GM12878 (cell line): ENCODE data around the gene CNTRL. TPM values are rescaled to one million over a fixed set of nuclear protein-coding genes. Genes with fewer than 3 reads are reported as not detected.

Experiments used
- ATAC-seq: fragments of 200-7000 bp; cut with Tn5 transposase; 3 replicates; pipeline ENCODE4 v1.9.1; 2020; ENCODE audit warnings: mild to moderate bottlenecking, moderate library complexity
- BruUV-seq: library from RNA; stranded (reverse); fragments of 400-500 nt; replicated peaks from 2 replicates; lab custom pipeline; 2021; lab: Mats Ljungman, UMichigan
- CTCF ChIA-PET: fragments of 300-600 bp; sonication (Branson Sonifier 250); formaldehyde crosslinking; extraction: SDS; loops from one replicate; lab custom pipeline; 2021; ENCODE audit warnings: inconsistent platforms; lab: Yijun Ruan, JAX
- POLR2A ChIA-PET: fragments of 350-600 bp; formaldehyde crosslinking; extraction: SDS; loops from one replicate; lab custom pipeline; 2021; ENCODE audit warnings: inconsistent platforms; lab: Charles Lee
- RAD21 ChIA-PET: fragments of 300-600 bp; sonication (Branson Sonifier 250); formaldehyde crosslinking; loops from one replicate; lab custom pipeline; 2023; ENCODE audit warnings: antibody characterized with exemption; ENCODE audit not compliant: unreplicated experiment; lab: Charles Lee
- SMC1A ChIA-PET: fragments of 300-600 bp; sonication (Branson Sonifier 250); formaldehyde crosslinking; loops from one replicate; lab custom pipeline; 2023; ENCODE audit not compliant: unreplicated experiment, uncharacterized antibody; lab: Charles Lee
- DNase-seq: peaks from one replicate; pipeline ENCODE4 v3.0.0-alpha.2; 2011; ENCODE audit warnings: low read depth, low spot score
- FAIRE-seq: peaks from 3 replicates; lab custom pipeline; 2011; peaks lifted over from hg19 to GRCh38; lab: Jason Lieb, UNC
- H2AFZ ChIP-seq: 2 replicates; pipeline ENCODE4 v1.6.0; 2011; ENCODE audit warnings: low read depth, low read length, control low read depth; ENCODE audit not compliant: control insufficient read depth
- H3K27ac ChIP-seq: 2 replicates; pipeline ENCODE4 v1.5.1; 2011; ENCODE audit warnings: control low read depth; ENCODE audit not compliant: control insufficient read depth, insufficient read depth
- H3K27me3 ChIP-seq, 2 experiments: replicated peaks in 1 of 2; 2 replicates each; pipeline versions ENCODE4 v1.6.0 to v1.6.1; 2011; ENCODE audit warnings: low read length in 1 of 2; ENCODE audit not compliant: control insufficient read depth in 2 of 2, insufficient read depth in 2 of 2
- H3K36me3 ChIP-seq, 2 experiments: 2 replicates each; pipeline ENCODE4 v1.5.1; 2011; ENCODE audit warnings: low read length in 1 of 2; ENCODE audit not compliant: control insufficient read depth in 2 of 2, insufficient read depth in 2 of 2
- H3K4me1 ChIP-seq: 2 replicates; pipeline ENCODE4 v1.6.1; 2011; ENCODE audit warnings: mild to moderate bottlenecking, low read length, moderate library complexity, mixed read lengths; ENCODE audit not compliant: control insufficient read depth, insufficient read depth
- H3K4me2 ChIP-seq: 2 replicates; pipeline ENCODE4 v1.6.0; 2011; ENCODE audit warnings: control low read depth; ENCODE audit not compliant: control insufficient read depth, insufficient read depth
- H3K4me3 ChIP-seq: fragments of 200-600 bp; sonication (generic); 2 replicates; pipeline ENCODE4 v1.5.1; 2016
- H3K79me2 ChIP-seq: 2 replicates; pipeline ENCODE4 v1.6.0; 2011; ENCODE audit warnings: low read length; ENCODE audit not compliant: control insufficient read depth, insufficient read depth
- H3K9ac ChIP-seq: 2 replicates; pipeline ENCODE4 v1.8.0; 2011; ENCODE audit warnings: low read length, control low read depth, mixed read lengths; ENCODE audit not compliant: control insufficient read depth, insufficient read depth
- H3K9me3 ChIP-seq: replicated peaks from 3 replicates; pipeline ENCODE4 v1.5.1; 2011; ENCODE audit warnings: mild to moderate bottlenecking, low read length; ENCODE audit not compliant: control insufficient read depth, insufficient read depth
- H4K20me1 ChIP-seq: 2 replicates; pipeline ENCODE4 v1.6.0; 2011; ENCODE audit not compliant: control insufficient read depth, insufficient read depth
- MTA3 ChIP-seq: IDR thresholded peaks from 2 replicates; pipeline ENCODE4 v1.6.1; 2012; ENCODE audit warnings: low read length, inconsistent platforms, borderline replicate concordance
- RAD21 ChIP-seq: IDR thresholded peaks from 2 replicates; pipeline ENCODE4 v1.6.1; 2011; ENCODE audit warnings: mild to moderate bottlenecking, low read depth, low read length, moderate library complexity; ENCODE audit not compliant: insufficient read depth
- WGBS: methylation state at CpG from one replicate; pipeline ENCODE4 v1.1.6; 2016; ENCODE audit warnings: low lambda C conversion rate; ENCODE audit not compliant: insufficient replicate concordance, insufficient coverage; ENCODE audit errors: missing lambda C conversion rate; 5-methylcytosine and 5-hydroxymethylcytosine counted together
- in situ Hi-C: fragments of 300-500 bp; cut with MboI; formaldehyde crosslinking; loops from 9 replicates; pipeline ENCODE4 v1.14.3; 2018; ENCODE audit warnings: mixed read lengths
- intact Hi-C: fragments of 100-400 bp; cut with micrococcal nuclease; formaldehyde crosslinking; loops from one replicate; pipeline ENCODE4 v1.14.2; 2022; ENCODE audit not compliant: unreplicated experiment
- polyA plus RNA-seq, 11 experiments: library from polyadenylated mRNA; depleted of rRNA in 4 of 11; unstranded in 6 of 11; stranded (reverse) in 5 of 11; fragments of >200 nt; fragmentation: Nextera tagmentation in 4 of 11; fragmentation: Illumina TruSeq in 1 of 11; extraction: Ambion mirVana in 4 of 11; extraction: Trizol in 1 of 11; gene quantifications; 1 replicate in 1 of 11; 2 replicates in 10 of 11; pipeline versions ENCODE4 v1.2.1 to v1.2.3, GENCODE V29; 2011 to 2016; ENCODE audit warnings: inconsistent platforms in 2 of 11, missing spikeins in 2 of 11, low read depth in 1 of 11
- total RNA-seq, 4 experiments: library from RNA; depleted of rRNA in 3 of 4; stranded (reverse); fragments of >200 nt in 3 of 4; fragmentation: Illumina TruSeq in 1 of 4; extraction: Trizol in 1 of 4; gene quantifications; 2 replicates each; pipeline versions ENCODE4 v1.2.1 to v1.2.3, GENCODE V29; 2013 to 2021
- TF ChIP-seq, protein P1 (sequence below), 3 experiments: IDR thresholded peaks in 2 of 3; conservative IDR thresholded peaks in 1 of 3; 2 replicates each; pipeline ENCODE4 v1.5.1; 2011; ENCODE audit warnings: low read depth in 3 of 3, low read length in 3 of 3, mild to moderate bottlenecking in 3 of 3, control low read depth in 2 of 3, moderate library complexity in 2 of 3, inconsistent platforms in 1 of 3, mixed read lengths in 1 of 3; ENCODE audit not compliant: control insufficient read depth in 2 of 3, insufficient read depth in 1 of 3; ENCODE audit errors: extremely low read depth in 1 of 3

Gene CNTRL
- total and polyA plus RNA-seq, 10 of the 15 experiments (the other 5 are each of a cell fraction or from before 2014, with no cell fraction given): 20.0 to 65.4 (median 38.8) TPM

- ChIA-PET POLR2A (no interaction called here), CTCF (interaction anchor here (0.6 to 4.4 kb wide), 6 partner anchors 9 to 97 kb away, joined by 3 to 32 read pairs (median 4); no protein-coding TSS in a partner anchor), RAD21 (no interaction called here), SMC1A (interaction anchor here (2.1 kb wide), 1 partner anchor 13 kb away, joined by 5 read pairs; no protein-coding TSS in a partner anchor)
- Histone ChIP-seq H3K9me3 (no peaks in the 10 kb centered on the region), H3K4me2 (no peak overlapping the region), H3K9ac (no peak overlapping the region), H4K20me1 (no peaks in the 10 kb centered on the region), H3K36me3 (no peaks in the 10 kb centered on the region), H3K27me3 (no peaks in the 10 kb centered on the region), H2AFZ (no peak overlapping the region), H3K4me3 (no peak overlapping the region), H3K79me2 (no peaks in the 10 kb centered on the region), H3K27ac (no peak overlapping the region), H3K4me1 (peaks cover 10% of the 10 kb centered on the region)
- intact Hi-C loops: no loop called here
- no TSS peak for BruUV-seq
- 77% methylated on average over 12 of the region's 12 CpGs for WGBS
- no peak for DNase-seq
- no peak for FAIRE-seq
- in situ Hi-C loops: no loop called here
- TF ChIP-seq MTA3 (no peak), RAD21 (0 out of 2 replicates have a peak, but pooled peaks have one; percentile 7)
- TF ChIP-seq, protein P1, sequence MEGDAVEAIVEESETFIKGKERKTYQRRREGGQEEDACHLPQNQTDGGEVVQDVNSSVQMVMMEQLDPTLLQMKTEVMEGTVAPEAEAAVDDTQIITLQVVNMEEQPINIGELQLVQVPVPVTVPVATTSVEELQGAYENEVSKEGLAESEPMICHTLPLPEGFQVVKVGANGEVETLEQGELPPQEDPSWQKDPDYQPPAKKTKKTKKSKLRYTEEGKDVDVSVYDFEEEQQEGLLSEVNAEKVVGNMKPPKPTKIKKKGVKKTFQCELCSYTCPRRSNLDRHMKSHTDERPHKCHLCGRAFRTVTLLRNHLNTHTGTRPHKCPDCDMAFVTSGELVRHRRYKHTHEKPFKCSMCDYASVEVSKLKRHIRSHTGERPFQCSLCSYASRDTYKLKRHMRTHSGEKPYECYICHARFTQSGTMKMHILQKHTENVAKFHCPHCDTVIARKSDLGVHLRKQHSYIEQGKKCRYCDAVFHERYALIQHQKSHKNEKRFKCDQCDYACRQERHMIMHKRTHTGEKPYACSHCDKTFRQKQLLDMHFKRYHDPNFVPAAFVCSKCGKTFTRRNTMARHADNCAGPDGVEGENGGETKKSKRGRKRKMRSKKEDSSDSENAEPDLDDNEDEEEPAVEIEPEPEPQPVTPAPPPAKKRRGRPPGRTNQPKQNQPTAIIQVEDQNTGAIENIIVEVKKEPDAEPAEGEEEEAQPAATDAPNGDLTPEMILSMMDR (IDR thresholded peaks at IDR 0.05 in 2 of 3, conservative IDR thresholded peaks at IDR 0.05 in 1 of 3; ENCODE audit: control insufficient read depth in 2 of 3, extremely low read depth in 1 of 3, insufficient read depth in 1 of 3, low read depth in 3 of 3, low read length in 3 of 3): peak; percentile 28 to 50 (median 37); a peak in 4 of 6 replicates
- ATAC-seq: no peak
Measured at GRCh38 chr9:121222524-121223171, 147.9 kb downstream of the CNTRL start.
